Left forelimb (tissue), 1 donor: ENCODE results near the gene RALGPS2.
A peak's percentile ranks its signal among the peaks of the same experiment; 100 is the strongest.
"Not testable (repeated sequence)": the region's sequence is repeated elsewhere in the genome, so short reads cannot be mapped to it uniquely, and the experiment has no call there.

ENCODE experiments used
- DNase-seq: peaks from one replicate; pipeline ENCODE4 v3.0.0-alpha.2; 2018; ENCODE audit warnings: low spot score

Gene RALGPS2

DNA sequence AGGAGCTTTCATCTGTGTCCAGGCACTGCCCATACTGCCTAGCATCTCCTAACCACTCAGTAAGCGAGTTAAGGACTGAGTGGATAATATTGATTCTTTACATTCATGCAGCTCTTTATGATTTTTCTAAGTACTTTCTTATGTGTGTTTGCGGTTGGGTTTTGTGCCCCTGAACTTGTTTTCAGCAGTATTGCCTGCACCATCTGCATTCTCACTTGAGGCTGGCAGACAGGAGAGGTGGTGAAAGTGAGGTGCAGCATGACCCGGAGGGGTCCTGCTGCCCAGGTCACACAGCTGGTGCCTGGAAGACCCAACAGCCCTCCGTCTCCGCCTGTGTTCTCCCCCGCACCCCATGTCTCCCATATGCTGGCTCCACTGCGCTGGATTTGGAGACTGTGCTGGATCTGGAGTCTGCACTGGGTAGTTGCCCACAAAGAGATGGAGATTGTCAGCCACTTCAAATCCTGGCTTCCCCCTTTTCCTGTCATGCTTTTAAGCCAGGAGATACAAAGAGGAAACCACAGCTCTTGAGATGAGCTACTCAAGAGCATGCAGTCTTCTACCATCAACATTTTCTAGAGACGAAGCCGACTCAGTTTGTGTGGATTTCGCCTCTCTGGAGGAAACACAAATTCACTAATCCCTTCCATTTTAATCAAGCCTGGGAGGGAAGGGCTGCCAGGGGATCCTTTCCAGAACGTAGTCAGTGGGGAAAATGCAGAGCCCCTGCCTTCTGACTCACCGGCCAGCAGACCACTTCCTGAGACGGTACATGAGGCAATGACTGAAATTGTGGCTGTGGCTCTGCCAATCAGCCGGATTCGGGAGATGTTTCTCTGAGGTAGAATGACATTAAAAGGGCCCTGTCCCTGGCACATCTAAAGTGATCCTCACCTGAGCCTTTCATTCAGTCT, 217.5 kb downstream of the RALGPS2 start:
- DNase-seq: no peak

DNA sequence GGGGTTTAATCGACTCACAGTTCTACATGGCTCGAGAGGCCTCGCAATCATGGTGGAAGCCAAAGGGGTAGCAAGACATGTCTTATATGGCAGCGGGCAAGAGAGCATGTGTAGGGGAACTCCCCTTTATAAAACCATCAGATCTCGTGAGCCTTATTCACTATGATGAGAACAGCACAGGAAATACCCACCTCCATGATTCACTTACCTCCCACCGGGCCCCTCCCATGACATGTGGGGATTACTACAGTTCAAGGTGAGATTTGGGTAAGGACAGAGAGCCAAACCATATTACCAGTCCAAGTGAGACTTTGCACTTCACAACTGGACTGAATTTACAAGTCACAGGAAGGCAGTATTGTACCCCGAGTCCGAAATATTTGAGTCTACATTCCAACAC, 219.7 kb downstream of the RALGPS2 start:
- DNase-seq: no peak

DNA sequence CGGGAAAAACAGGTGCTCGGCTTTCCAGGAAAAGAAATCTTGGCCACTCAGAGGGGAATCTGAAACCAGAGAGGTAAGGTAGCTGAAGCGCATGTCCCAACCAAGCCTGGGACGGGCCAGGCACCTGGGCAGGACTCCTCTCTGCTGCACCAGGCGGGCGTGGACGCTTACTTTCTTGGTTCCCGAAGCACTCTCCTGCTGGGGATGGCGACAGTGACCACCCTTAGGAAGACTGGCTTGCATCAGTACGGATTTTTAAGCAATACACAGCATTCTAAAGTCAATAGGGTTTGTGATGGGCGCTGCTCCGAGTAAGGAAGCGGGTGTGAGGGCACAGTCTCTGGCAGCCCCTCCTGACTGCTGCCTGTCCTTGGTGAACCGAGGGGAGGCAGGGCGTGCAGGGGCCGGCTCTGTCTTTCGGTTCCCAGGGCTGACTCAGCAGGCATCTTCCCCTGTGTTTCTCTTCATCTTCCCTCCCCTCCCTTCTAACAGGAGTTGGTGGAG, 220.8 kb downstream of the RALGPS2 start:
- DNase-seq: no peak

DNA sequence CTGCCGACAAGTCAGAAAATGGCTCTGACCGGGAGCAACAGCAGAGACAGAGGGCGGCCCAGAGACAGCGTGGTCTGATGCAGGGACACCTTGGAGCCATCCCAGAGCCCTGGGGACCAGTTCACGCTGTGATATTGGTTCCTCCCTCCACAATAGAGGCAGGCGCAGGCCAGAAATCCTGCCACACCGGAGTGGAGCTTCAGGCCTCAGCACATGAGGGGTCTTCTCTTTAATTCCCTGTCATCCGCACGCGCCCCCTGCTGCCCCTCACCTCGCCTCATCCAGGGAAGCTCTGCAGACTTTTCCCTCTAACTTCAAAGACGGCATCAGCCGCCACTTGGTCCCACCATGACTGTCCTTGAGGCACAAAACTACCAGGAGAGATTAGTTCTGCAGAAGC, 221.4 kb downstream of the RALGPS2 start:
- no peak for DNase-seq

DNA sequence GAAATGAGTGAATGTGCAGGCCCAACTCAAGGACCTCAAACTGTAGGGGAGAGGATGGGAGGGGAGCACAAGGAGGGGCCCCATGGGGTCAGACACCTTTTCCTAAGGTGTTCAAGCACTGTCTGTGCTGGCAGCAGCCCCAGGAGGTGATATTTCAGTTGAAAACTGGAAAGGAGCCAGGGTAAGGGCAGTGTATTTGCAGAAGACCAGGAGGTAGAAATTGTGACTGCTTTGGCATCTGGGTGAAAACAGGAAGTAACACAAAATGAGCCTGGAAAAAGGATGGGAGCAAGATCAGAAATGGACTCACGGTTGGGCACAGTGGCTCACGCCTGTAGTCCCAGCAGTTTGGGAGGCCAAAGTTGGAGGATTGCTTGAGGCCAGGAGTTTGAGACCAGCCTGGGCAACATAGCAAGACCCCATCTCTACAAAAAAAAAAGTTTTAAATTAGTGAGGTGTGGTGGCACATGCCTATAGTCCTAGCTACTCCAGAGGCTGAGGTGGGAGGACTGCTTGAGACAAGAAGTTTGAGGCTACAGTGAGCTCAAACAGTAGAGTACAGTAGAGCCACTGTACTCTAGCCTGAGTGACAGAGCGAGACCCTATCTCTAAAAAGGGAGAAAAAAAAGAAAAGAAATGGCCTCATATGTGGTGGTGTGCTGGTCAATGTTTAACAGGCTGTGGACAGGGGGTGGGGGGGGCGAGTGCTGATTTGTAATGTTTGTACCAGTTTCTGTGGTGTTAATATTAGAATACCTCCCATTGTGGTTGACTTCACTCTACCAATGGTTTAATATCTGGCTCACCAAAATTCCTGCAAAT, 222.0 kb downstream of the RALGPS2 start:
- no peak for DNase-seq

DNA sequence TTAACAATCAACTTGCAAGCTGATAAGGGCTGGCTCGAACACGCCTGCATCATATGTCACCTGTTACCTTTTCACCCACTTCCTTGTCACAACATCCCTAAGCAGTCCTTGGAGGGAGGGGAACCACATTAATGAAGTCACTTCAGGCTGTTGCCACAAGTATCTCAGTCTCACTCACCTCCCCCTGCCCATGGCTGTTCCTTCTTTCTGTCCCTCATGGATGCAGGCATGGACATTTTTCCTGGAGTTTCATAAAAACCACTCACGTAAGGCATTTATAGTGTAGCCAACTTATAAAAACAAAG, 222.6 kb downstream of the RALGPS2 start:
- no peak for DNase-seq

DNA sequence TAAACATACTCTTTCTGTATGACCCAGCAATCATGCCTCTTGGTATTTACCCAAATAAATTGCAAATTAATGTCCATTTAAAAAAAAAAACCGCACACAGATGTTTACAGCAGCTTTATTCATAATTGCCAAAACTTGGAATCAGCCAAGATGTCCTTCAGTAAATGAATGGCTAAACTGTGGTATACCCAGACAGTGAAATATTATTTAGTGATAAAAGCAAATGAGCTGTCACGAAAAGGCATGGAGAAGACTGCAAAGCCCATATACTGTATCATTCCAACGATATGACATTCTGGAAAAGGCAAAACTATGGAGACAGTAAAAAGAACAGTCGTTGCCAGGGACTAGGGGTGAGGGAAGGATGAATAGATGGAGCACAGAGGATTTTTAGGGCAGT, 223.6 kb downstream of the RALGPS2 start:
- DNase-seq: no peak

DNA sequence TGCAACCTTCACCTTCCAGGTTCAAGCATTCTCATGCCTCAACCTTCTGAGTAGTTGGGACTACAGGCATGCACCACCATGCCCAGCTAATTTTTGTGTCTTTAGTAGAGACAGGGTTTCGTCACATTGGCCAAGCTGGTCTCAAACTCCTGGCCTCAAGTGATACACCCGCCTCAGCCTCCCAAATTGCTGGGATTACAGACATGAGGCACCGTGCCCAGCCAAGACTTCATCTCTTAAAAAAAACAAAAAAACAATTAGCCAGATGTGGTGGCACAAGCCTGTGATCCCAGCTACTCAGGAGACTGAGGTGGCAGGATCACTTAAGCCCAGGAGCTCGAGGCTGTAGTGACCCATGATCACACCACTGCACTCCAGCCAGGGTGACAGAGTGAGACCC, 224.8 kb downstream of the RALGPS2 start:
- DNase-seq: not testable (repeated sequence)

DNA sequence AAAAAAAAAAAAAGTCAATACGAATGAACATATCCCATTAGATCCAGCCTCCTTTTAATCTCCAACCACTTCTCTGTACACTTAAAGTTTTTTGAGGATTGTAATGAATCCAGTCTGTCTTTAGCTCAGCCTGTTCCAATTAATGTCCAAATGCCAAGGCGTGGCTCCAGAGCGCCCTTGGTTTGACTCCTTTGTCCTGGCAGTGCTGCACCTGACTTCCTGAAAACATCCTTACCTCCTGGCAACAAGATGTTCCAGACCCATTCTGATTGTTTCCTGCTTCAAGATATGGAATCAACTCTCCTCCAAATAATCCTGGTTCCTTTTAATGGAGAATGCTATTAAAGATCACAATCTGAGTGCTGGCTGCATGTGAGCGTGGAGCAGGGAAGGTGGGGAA, 226.6 kb downstream of the RALGPS2 start:
- DNase-seq: no peak

DNA sequence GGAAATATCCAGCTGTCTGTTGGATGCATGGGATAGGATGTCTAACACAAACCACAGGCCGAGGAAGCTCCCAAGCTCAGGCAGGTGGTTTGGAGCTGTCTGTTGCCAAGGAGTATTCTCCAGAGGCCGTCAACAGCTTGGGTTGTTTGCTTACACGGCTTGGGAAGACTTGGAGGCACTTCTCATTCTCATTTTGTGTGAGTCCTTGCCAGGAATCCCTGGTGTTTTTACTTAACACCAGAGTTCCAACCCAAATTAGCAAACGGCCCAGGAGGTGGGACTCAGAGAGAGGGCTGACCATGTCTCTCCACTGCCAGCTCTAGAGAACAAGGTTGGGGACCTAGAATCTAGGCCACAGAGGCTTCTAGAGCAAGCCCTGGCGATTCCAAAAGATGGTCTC, 228.0 kb downstream of the RALGPS2 start:
- DNase-seq: peak; percentile 73

DNA sequence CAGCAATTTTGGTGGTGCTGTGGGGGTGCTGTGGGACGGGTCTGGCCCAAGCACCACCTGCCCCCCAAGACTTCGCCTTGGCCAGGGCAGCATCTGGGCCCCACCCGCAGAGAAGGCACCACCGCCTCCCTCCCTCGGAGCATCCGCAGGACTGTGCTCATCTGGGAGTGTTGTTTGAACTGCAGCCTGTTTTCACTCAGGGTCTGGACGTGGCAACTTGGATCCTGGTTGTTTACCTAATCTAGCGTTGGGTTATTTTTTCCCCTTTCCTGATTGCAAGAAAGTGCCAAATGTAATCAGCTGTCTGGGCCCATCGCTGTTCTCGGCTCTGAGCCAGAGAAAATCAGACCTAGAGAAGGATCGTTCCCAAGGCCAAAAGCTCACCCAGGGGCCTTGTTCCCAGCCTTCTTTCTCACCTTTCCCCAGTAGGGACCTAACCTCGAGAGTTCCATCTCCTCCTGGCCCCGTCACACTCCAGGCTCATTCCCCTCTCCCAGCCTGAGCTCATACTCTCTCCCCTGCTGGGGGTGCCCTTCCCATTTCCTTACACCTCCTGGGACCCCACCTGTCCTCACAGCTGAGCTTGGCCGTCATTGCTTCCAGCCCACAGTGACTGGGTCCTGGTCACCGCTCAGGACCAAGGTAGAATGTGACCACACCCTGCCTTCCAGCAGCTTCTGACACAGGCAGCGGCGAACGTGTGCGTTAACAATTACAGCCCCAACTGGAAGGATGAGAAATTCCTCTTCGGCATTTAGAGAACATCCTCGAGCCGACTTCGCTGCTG, 228.7 kb downstream of the RALGPS2 start:
- no peak for DNase-seq

DNA sequence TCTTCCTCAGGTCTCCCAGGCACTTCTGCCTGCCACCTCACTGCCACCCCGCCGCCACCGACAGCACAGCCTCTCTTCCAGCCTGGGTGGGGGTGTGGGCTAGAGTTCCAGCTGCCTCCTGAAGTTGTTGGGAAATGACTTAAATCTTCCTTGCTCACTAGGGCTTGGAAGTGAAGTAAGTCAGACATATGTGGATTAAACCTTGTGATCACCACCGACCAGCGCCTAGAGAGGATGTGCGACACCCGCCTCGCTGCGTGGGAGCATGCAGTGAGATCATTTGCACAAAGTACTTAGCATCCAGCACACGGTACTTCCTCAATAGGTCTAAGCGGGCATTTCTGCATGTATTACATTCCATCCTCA, 229.3 kb downstream of the RALGPS2 start:
- DNase-seq: no peak

DNA sequence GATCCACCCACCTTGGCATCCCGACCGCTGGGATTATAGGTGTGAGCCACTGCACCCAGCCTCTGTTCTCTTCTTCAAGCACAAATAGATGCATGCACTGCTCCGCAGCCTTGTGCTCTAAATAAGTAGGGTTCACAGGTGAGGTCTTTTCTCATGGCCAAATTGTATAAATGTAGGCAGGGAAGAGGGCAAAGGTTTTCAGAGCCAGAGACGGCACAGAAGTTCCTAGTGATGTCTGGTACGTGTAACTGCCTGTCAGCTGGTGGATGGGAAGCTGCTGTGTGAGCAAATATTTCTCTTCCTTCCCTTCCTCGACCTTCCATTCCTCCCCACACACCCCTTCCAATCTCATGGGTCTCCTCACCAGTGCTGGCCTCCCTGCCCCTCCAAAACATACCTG, 229.9 kb downstream of the RALGPS2 start:
- DNase-seq: no peak

DNA sequence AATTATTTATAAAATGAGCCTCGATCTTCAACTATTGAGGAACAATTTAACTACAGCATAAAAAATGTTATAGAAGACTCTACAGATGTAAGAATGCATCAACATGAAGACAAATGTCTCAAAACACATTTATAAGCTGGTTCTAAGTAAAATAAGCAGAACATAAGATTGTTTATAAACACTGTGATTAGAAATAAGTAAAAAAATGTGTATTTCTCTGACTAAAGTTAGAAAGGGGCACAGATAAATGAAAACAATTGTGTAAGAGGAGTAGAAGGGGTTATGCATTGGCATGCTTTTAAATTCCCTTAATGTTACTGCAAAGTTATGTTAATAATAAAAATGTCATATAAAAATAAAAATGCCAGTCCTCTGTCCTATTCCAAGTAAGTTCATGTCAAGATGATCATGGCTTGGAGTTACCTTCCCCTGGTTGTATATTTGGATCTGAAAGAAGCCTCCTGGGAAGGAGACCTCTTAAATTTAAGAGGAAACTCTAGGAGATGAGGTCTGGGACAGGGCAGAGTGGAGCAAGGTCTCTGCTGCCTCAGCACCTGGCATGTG, 230.4 kb downstream of the RALGPS2 start:
- DNase-seq: no peak

DNA sequence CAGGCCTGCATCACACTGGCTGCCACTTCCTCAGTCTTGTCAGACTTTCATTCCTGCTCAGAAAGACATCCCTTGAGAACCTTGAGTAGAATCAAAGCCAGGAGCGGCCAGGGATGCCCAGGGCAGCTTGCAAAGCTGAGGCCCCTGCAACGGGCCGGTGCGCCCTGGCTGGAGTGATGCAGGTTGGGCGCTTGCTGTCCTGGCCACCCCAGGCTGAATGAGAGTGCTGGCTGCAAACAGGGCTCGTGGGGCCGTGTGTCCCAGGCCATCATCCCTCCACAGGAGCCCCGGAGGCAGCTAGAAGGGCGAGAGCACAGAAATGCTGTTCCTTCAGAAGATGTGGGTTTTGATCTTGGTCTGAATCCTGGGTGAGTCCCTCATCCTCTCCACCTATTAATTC, 233.4 kb downstream of the RALGPS2 start:
- DNase-seq: no peak

DNA sequence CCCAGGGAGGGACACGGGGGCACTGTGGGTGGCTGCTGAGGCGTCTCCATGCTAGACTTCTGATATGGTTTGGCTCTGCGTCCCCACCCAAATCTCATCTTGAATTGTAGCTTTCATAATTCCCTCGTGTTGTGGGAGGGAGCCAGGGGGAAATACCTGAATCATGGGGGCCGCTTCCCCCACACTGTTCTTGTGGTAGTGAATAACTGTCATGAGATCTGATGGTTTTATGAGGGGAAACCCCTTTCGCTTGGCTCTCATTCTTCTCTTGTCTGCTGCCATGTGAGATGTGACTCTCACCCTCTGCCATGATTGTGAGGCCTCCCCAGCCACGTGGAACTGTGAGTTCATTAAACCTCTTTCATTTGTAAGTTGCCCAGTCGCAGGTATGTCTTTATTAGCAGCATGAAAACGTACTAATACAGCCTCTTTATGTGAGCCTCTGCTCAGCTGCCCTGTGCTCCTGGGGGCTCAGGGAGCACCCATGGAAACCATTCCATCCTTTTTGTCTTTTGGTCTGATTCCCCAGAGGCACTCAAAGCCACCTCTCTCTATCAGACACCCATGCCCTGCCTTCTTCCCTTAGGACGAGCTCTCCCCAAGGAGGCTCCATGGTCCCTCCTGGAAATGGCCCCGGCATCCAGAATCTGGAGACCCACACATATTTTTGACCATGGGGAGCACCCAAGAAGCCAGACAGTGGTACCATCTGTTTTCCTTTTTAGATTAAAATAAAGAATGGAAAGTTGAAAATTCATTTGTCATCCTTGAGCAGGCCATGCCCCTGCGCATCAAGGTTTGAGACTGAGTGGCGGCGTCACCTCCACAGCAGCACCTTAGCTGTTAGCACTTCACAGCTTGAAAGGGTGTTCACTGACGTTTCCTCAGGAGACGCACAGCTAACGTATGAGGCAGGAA, 234.8 kb downstream of the RALGPS2 start:
- no peak for DNase-seq

DNA sequence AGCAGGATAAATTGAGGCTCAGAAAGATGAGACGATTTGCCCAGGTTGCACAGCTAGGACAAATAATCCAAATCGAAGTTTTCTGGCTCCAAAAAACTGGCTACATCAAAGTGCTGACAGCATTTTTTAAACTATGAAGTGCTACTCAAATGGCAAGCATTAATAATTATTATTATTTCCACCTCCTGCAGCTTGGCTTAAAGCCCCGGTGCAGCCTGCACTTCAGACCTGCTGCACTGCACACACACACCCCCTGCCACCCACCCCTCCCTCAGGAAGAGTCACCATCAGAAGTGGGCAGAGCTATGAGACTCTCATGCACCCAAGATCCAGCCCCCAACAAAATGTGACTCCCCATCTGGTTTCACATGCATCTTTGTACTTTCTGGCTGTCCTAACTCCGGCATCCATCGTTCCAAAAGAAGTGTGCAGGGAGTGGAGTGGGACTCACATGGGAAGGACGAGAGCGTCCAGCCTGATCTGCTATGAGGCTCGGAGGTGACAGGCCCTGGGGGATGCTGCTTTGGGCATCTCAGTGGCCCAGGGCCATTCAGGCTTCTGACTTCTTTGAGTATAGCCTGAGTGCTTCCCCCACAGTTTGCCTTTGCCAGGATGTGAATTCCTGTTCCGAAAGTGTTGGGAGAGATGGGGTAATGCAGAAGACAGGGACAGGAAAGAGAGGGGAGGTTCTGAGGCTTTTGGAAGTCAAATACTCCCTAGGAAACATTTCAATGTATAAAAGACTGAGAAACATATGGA, 235.6 kb downstream of the RALGPS2 start:
- DNase-seq: peak; percentile 76

DNA sequence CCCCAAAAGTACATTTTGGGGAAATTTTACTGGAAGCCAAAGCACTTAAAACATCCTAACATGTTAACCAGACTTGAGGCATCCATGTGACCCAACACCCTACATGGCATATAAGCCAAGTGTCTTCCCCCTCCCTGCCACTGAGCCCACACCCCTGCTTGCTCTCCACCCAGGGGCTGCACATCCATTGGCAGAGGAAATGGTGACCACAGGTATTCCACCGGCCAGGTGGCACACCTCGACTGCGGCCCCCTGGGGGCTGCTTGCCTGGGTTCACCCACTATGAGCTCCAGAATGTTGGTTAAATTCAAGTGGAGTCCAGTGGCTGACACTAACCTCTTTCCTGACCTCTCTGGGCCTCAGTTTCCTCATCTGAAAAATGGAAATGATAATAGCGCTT, 236.3 kb downstream of the RALGPS2 start:
- no peak for DNase-seq

DNA sequence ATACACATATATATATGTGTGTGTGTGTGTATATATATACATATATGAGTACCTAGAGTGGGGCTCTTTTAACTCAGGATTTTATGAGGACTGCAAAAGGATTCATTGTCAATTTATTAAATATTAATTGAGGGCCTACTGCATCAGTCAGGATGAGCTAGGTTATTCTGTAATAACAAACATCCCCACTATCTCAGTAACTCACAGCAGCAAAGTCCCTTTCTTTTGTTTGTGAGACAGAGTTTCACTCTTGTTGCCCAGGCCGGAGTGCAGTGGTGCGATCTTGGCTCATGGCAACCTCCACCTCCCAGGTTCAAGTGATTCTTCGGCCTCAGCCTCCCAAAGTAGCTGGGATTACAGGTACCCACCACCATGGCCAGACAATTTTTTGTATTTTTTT, 236.8 kb downstream of the RALGPS2 start:
- DNase-seq: no peak
